ENCODE data around the gene ARHGAP20.

DNA sequence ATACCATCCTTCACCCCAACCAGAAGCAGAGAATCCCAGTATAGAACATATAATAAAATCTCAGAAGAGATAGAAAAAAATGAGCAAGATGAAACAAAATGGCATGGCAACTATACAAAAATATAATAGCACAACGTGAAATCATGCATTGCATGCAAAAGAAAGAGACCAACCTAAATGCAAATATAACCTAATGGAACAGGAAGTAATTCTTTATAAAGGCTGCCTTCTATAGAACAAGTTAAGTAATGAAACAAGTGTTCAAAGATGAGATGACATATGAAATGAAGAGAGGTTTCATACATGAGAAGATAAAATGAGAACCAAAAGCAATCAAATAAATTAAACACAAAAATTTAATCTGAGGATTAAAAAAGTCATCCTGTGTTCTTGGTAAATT is 18.5 kb upstream of the ARHGAP20 start:
- TF ChIP-seq POLR2AphosphoS5 (IDR thresholded peaks at IDR 0.05; ENCODE audit: low read depth, low read length): no peak
- TF ChIP-seq POLR2A (IDR thresholded peaks at IDR 0.05; ENCODE audit: low read depth, low read length): no peak
